Thoracic aorta (tissue), 2 donors: Measurements from ENCODE around the gene G6PD. TPM values are rescaled to one million over a fixed set of nuclear protein-coding genes. Genes with fewer than 3 reads are reported as not detected.
A peak's percentile ranks its signal among the peaks of the same experiment; 100 is the strongest.

Experiments used
- ATAC-seq: fragments of 150-250 bp; one replicate; pipeline ENCODE4 v1.8.0; 2017; ENCODE audit warnings: low read depth; ENCODE audit not compliant: insufficient number of reproducible peaks, low FRiP score
- DNase-seq: peaks from one replicate; pipeline ENCODE4 v3.0.0-alpha.2; 2020; ENCODE audit warnings: low spot score
- H3K27ac ChIP-seq, 2 donors: fragments of 200-600 bp; sonication (generic); 1 replicate in 1 of 2; 2 replicates in 1 of 2; pipeline ENCODE4 v1.5.1; 2016; ENCODE audit warnings: mild to moderate bottlenecking in 2 of 2, moderate library complexity in 2 of 2
- H3K27me3 ChIP-seq: fragments of 200-600 bp; sonication (generic); replicated peaks from 2 replicates; pipeline ENCODE4 v1.6.0; 2016; ENCODE audit warnings: mild to moderate bottlenecking; ENCODE audit not compliant: insufficient read depth
- H3K36me3 ChIP-seq: fragments of 200-600 bp; sonication (generic); one replicate; pipeline ENCODE4 v1.5.1; 2016
- H3K4me1 ChIP-seq, 2 donors: fragments of 200-600 bp; sonication (generic); 1 replicate in 1 of 2; 2 replicates in 1 of 2; pipeline versions ENCODE4 v1.5.1 to v1.6.0; 2016; ENCODE audit warnings: low read depth in 2 of 2, mild to moderate bottlenecking in 1 of 2; ENCODE audit not compliant: control insufficient read depth in 1 of 2
- H3K4me3 ChIP-seq: fragments of 200-600 bp; sonication (generic); 2 replicates; pipeline ENCODE4 v1.5.1; 2016; ENCODE audit warnings: mild to moderate bottlenecking
- H3K9me3 ChIP-seq: fragments of 200-600 bp; sonication (generic); 2 replicates; pipeline ENCODE4 v1.5.1; 2016
- total RNA-seq, 2 donors: library from RNA; depleted of rRNA; stranded (reverse); fragments of >200 nt; gene quantifications; one replicate each; pipeline versions ENCODE4 v1.1.0 to v1.2.3, GENCODE V29; 2016
- TF ChIP-seq, protein P1 (sequence below): fragments of 200-600 bp; sonication (generic); IDR thresholded peaks from one replicate; pipeline ENCODE4 v1.5.1; 2019; ENCODE audit warnings: antibody characterized with exemption

G6PD gene
- total RNA-seq, 2 donors from 2014 or later, result 67.3 to 70.1 TPM

DNA sequence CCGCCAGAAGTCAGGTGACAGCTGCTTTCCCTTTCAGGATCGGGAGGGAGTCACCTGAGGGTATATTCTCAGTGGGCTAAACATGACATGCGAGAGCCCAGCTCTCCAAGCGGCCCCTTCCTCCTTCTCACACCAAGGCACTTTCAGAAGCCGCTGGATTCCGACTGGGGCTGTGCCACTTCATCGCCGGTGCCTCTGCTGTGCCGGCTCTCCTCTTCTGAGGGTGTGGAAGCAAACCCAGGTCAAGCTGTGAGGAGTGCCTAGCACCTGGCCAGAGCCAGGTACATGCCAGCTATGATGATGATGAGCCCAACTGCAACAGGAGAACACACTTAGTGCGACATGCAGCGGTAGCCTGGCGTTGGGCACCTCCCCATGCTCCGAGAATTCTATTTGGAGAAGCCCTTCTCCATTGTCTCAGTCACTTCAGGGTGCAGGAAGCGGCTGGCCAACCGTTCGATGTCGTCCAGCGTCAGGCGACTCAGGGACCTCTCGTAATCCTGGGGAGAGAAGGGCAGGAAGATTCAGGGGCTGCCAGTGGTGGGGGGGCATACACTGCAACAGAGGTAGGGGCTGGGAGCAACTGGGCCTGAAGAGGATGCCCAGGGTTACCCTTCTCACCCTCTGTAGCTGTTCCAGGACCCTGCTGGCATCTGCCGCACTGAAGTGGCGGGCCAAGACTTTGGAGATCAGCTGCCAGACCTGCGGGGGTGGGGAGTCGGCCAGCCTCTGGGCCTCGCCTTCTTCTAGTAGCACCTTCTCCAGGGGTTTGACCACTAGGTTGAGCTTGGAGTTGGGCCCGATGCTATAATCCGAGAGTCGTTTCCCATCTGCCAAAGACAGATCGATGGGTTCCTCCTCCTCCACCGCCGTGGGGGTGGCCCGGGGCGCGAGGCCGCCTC is 61.2 kb downstream of the G6PD start:
- Histone ChIP-seq H3K27ac (peak overlapping the region; percentile 38 to 77), H3K27me3 (no peaks in the 10 kb centered on the region), H3K4me1 (peaks cover 3 to 41% of the 10 kb centered on the region in 2 donors), H3K9me3 (no peaks in the 10 kb centered on the region), H3K36me3 (peaks cover 5% of the 10 kb centered on the region), H3K4me3 (peak overlapping the region; percentile 78)
- DNase-seq (no peak), ATAC-seq (no peak)
- TF ChIP-seq, protein P1, sequence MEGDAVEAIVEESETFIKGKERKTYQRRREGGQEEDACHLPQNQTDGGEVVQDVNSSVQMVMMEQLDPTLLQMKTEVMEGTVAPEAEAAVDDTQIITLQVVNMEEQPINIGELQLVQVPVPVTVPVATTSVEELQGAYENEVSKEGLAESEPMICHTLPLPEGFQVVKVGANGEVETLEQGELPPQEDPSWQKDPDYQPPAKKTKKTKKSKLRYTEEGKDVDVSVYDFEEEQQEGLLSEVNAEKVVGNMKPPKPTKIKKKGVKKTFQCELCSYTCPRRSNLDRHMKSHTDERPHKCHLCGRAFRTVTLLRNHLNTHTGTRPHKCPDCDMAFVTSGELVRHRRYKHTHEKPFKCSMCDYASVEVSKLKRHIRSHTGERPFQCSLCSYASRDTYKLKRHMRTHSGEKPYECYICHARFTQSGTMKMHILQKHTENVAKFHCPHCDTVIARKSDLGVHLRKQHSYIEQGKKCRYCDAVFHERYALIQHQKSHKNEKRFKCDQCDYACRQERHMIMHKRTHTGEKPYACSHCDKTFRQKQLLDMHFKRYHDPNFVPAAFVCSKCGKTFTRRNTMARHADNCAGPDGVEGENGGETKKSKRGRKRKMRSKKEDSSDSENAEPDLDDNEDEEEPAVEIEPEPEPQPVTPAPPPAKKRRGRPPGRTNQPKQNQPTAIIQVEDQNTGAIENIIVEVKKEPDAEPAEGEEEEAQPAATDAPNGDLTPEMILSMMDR, result no peak

- H3K27ac ChIP-seq, result no peak overlapping the region
Observed at GRCh38 chrX:154484255-154485149, 62.1 kb downstream of the G6PD start.

DNA sequence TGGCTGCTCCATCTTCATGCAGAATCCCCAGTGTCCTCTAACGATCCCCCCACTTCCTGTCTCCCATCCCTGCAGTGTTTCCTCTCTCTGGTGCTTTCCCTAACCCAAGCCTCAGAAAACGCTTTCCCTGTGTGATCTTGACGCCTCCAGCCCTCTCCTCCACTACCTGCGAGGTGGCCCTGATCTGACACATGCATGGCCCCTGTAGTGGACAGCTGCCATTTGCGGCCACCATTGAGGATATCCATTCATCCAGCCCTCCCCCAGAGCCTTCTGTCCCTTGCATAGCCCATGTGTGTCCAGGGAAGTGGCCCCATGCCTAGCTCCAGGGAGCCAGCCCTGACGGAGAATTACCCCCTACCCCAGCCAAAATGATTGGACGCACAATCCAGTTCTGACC is 63.3 kb downstream of the G6PD start:
- TF ChIP-seq, protein P1, result no peak

More at GRCh38 chrX:154484255-154485149, 62.1 kb downstream of the G6PD start:
- no peaks in the 10 kb centered on the region for H3K27me3 ChIP-seq
- TF ChIP-seq, protein P1, result no peak
- DNase-seq, result no peak
- peaks cover 5% of the 10 kb centered on the region for H3K36me3 ChIP-seq
- peaks cover 3 to 39% of the 10 kb centered on the region in 2 donors for H3K4me1 ChIP-seq
- no peak for ATAC-seq
- no peaks in the 10 kb centered on the region for H3K9me3 ChIP-seq
- no peak overlapping the region for H3K4me3 ChIP-seq

DNA sequence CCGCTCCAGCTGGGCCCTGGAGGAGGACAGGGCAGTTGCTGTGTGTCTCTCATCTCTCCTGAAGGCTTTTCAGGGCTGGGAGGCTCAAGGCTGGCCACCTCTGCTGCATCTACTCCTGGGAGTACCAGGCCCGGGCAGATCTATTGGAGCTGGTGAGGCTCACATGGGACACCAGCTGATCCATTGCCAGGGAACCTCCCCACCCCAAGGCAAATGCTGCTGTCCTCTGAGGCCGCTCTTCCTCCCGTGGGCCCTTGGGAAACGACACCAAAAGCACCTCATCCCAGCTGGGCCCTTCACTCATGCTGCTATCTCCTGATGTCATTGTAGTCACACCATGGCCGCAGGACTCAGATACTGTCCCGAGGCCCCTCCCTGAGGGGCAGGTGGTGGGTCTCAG is 63.9 kb downstream of the G6PD start:
- DNase-seq (no peak), ATAC-seq (no peak)
- Histone ChIP-seq H3K36me3 (peaks cover 5% of the 10 kb centered on the region), H3K4me1 (peaks cover 3 to 22% of the 10 kb centered on the region in 2 donors), H3K4me3 (no peak overlapping the region), H3K9me3 (no peaks in the 10 kb centered on the region), H3K27ac (no peak overlapping the region), H3K27me3 (no peaks in the 10 kb centered on the region)
- TF ChIP-seq, protein P1, result no peak

More for the DNA sequence above, 63.3 kb downstream of the G6PD start:
- Histone ChIP-seq H3K4me3 (no peak overlapping the region), H3K36me3 (peaks cover 5% of the 10 kb centered on the region), H3K27me3 (no peaks in the 10 kb centered on the region), H3K9me3 (no peaks in the 10 kb centered on the region), H3K27ac (no peak overlapping the region), H3K4me1 (peaks cover 3 to 27% of the 10 kb centered on the region in 2 donors)
- DNase-seq, result no peak
- no peak for ATAC-seq
